Endometrium (tissue), 2 donors: ENCODE measurements around the gene PLEKHG7.

ENCODE experiments used
- FAIRE-seq: peaks from 2 replicates; lab custom pipeline; 2012; peaks lifted over from hg19 to GRCh38; lab: Jason Lieb, UNC
- donor health status: control.
- donor health status: control.

The PLEKHG7 gene

GRCh38 chr12:92803903-92804302, 101.1 kb downstream of the PLEKHG7 start:
- FAIRE-seq, result no peak

GRCh38 chr12:92810370-92810769, 107.6 kb downstream of the PLEKHG7 start:
- no peak for FAIRE-seq

GRCh38 chr12:92814584-92814983, 111.8 kb downstream of the PLEKHG7 start:
- FAIRE-seq, result no peak

- FAIRE-seq, result no peak
These were observed 118.4 kb downstream of the PLEKHG7 start for GRCh38 chr12:92821142-92821541.
